Transverse colon (tissue), 4 donors: ENCODE data around the gene APOO. TPM values are rescaled to one million over a fixed set of nuclear protein-coding genes. Genes with fewer than 3 reads are reported as not detected.

Experiments
- DNase-seq: peaks from one replicate; pipeline ENCODE4 v3.0.0-alpha.2; 2019
- H3K27ac ChIP-seq, 4 donors: fragments of 200-600 bp; sonication (generic); 2 replicates each; pipeline ENCODE4 v1.5.1; 2016 to 2018; ENCODE audit warnings: inconsistent platforms in 4 of 4
- H3K27me3 ChIP-seq: fragments of 200-600 bp; sonication (generic); 2 replicates; pipeline ENCODE4 v1.5.1; 2017; ENCODE audit warnings: inconsistent platforms
- H3K36me3 ChIP-seq, 4 donors: fragments of 200-600 bp; sonication (generic); 2 replicates each; pipeline ENCODE4 v1.5.1; 2017 to 2019; ENCODE audit warnings: inconsistent platforms in 4 of 4
- H3K4me1 ChIP-seq, 4 donors: fragments of 200-600 bp; sonication (generic); 2 replicates each; pipeline ENCODE4 v1.5.1; 2017 to 2020; ENCODE audit warnings: inconsistent platforms in 4 of 4
- H3K4me3 ChIP-seq, 4 donors: fragments of 200-600 bp; sonication (generic); 1 replicate in 1 of 4; 2 replicates in 3 of 4; pipeline versions ENCODE4 v1.5.1 to v1.6.1; 2017 to 2019; ENCODE audit warnings: inconsistent platforms in 4 of 4
- H3K9me3 ChIP-seq, 2 donors: fragments of 200-600 bp; sonication (generic); 2 replicates each; pipeline ENCODE4 v1.5.1; 2017 to 2019; ENCODE audit warnings: inconsistent platforms in 2 of 2
- CTCF ChIP-seq, 5 experiments: fragments of 200-600 bp in 3 of 5; fragments of 450-650 bp in 2 of 5; sonication (generic) in 3 of 5; IDR thresholded peaks; 1 replicate in 2 of 5; 2 replicates in 3 of 5; pipeline ENCODE4 v1.5.1; 2016 to 2017; ENCODE audit warnings: antibody characterized with exemption in 5 of 5, inconsistent platforms in 3 of 5, mild to moderate bottlenecking in 2 of 5, moderate library complexity in 1 of 5
- EP300 ChIP-seq: sonication (generic); formaldehyde crosslinking; IDR thresholded peaks from one replicate; pipeline ENCODE4 v1.6.1; 2017; ENCODE audit warnings: antibody characterized with exemption, low read depth
- POLR2A ChIP-seq: fragments of 450-650 bp; IDR thresholded peaks from one replicate; pipeline ENCODE4 v1.6.1; 2016; ENCODE audit warnings: antibody characterized with exemption, mild to moderate bottlenecking, moderate library complexity
- POLR2AphosphoS5 ChIP-seq, 3 donors: sonication (generic); formaldehyde crosslinking; IDR thresholded peaks; one replicate each; pipeline ENCODE4 v1.6.1; 2016; ENCODE audit warnings: antibody characterized with exemption in 3 of 3
- WGBS, 2 donors: methylation state at CpG; one replicate each; pipeline ENCODE4 v1.1.5; 2018; ENCODE audit warnings: low coverage in 1 of 2; 5-methylcytosine and 5-hydroxymethylcytosine counted together
- in situ Hi-C, 4 donors: fragments of 200-750 bp; cut with MboI; loops; one replicate each; pipeline versions ENCODE4 v1.15.0 to v1.15.1; 2017; ENCODE audit warnings: low sequenced_read_pairs in 3 of 4, low pct_ligation_motif_present in 1 of 4, low pct_unique_long_range_greater_than_20kb in 1 of 4
- intact Hi-C: fragments of 100-400 bp; cut with DNase I; formaldehyde crosslinking; loops from one replicate; pipeline ENCODE4 v1.15.1; 2023; ENCODE audit warnings: low total_unique reads
- total RNA-seq, 4 donors: library from RNA; depleted of rRNA; stranded (reverse); fragments of >200 nt; gene quantifications; one replicate each; pipeline ENCODE4 v1.1.0, GENCODE V29; 2016

Gene APOO
- total RNA-seq, 4 donors from 2014 or later: 10.0 to 24.5 (median 15.6) TPM; not detected in 1

- TF ChIP-seq EP300 (no peak), POLR2A (no peak), CTCF (IDR thresholded peaks at IDR 0.05) (no peak), POLR2AphosphoS5 (IDR thresholded peaks at IDR 0.05) (no peak)
- intact Hi-C loops (no loop called here), in situ Hi-C loops (no loop called here)
- Histone ChIP-seq H3K9me3 (no peaks in the 10 kb centered on the region), H3K27me3 (no peaks in the 10 kb centered on the region), H3K4me1 (no peaks in the 10 kb centered on the region), H3K36me3 (no peaks in the 10 kb centered on the region), H3K4me3 (no peak overlapping the region), H3K27ac (no peak overlapping the region)
- WGBS, 2 donors: 18% methylated on average over 1 of the region's 1 CpG; no CpG with 5 or more reads in 1 of the 2 donors
- no peak for DNase-seq
Measured at GRCh38 chrX:23932046-23932445, 24.3 kb upstream of the APOO start.

- TF ChIP-seq CTCF (IDR thresholded peaks at IDR 0.05): no peak
- TF ChIP-seq POLR2A: no peak
- TF ChIP-seq POLR2AphosphoS5 (IDR thresholded peaks at IDR 0.05): no peak
- no peak for TF ChIP-seq EP300
- Histone ChIP-seq H3K36me3 (no peaks in the 10 kb centered on the region), H3K4me1 (no peaks in the 10 kb centered on the region), H3K27ac (no peak overlapping the region), H3K9me3 (no peaks in the 10 kb centered on the region), H3K4me3 (no peak overlapping the region), H3K27me3 (no peaks in the 10 kb centered on the region)
- intact Hi-C loops (no loop called here), in situ Hi-C loops (no loop called here)
- DNase-seq: no peak
- WGBS, 2 donors: 36 to 40% methylated on average over 1 to 2 of the region's 2 CpGs
Measured at GRCh38 chrX:23930894-23931604, 23.3 kb upstream of the APOO start.

GRCh38 chrX:23926015-23926414 lies 18.3 kb upstream of the APOO start:
- intact Hi-C loops: no loop called here
- in situ Hi-C loops: no loop called here
- Histone ChIP-seq H3K27me3 (no peaks in the 10 kb centered on the region), H3K27ac (no peak overlapping the region), H3K4me1 (no peaks in the 10 kb centered on the region), H3K36me3 (no peaks in the 10 kb centered on the region), H3K9me3 (no peaks in the 10 kb centered on the region), H3K4me3 (no peak overlapping the region)
- TF ChIP-seq POLR2AphosphoS5 (IDR thresholded peaks at IDR 0.05): no peak
- no peak for TF ChIP-seq EP300
- TF ChIP-seq POLR2A: no peak
- no peak for TF ChIP-seq CTCF (IDR thresholded peaks at IDR 0.05)
- no peak for DNase-seq
- 81% methylated on average over 4 of the region's 4 CpGs; no CpG with 5 or more reads in 1 of the 2 donors for WGBS, 2 donors

- Histone ChIP-seq H3K4me1 (no peaks in the 10 kb centered on the region), H3K36me3 (no peaks in the 10 kb centered on the region), H3K27ac (no peak overlapping the region), H3K4me3 (no peak overlapping the region), H3K27me3 (no peaks in the 10 kb centered on the region), H3K9me3 (no peaks in the 10 kb centered on the region)
- in situ Hi-C loops (loop anchor here in 3 of 4 donors (10.0 to 25.0 kb wide), 5 partner anchors 95 to 233 kb away; partner anchors contain the start of genes EIF2S3 (in 1 of the 3) and KLHL15 (in 1 of the 3)), intact Hi-C loops (no loop called here)
- DNase-seq: no peak
- WGBS, 2 donors: 65% methylated on average over 9 of the region's 9 CpGs; no CpG with 5 or more reads in 1 of the 2 donors
- no peak for TF ChIP-seq EP300
- no peak for TF ChIP-seq POLR2A
- no peak for TF ChIP-seq CTCF (IDR thresholded peaks at IDR 0.05)
- no peak for TF ChIP-seq POLR2AphosphoS5 (IDR thresholded peaks at IDR 0.05)
Measured at GRCh38 chrX:23919706-23920320, 12.1 kb upstream of the APOO start.
